ENCODE measurements around the gene CORO1C.
"Not testable (repeated sequence)": the region's sequence is repeated elsewhere in the genome, so short reads cannot be mapped to it uniquely, and the experiment has no call there.

CORO1C gene

DNA sequence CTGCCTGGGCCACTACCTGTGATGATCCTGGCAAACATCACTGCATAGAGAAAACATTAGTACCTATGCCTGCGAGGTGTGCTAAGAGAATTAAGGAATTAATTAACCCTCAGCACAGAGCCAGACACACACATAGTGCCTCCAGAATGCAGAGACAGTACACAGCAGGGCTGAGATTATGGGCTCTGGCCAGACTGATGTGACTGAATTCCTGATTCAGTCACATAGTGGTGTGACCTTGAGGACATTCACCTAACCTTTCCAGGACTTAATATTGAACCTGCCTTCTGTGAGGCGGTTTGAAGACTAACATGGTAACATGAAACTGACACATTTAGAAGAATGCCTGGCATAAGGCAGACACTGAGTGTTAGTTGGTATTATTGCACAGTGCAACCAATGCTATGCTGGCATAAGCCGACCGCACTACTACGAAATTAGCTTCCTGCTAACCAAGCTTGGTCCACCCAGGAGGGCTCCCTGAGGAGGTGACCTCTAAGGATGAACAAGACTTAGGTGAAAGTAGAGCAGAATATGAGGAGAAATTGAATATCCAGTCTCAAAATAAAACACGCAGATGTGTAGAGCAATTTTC, 65.6 kb downstream of the CORO1C start:
- peak overlapping the region; percentile 37 for H3K4me2 ChIP-seq (ENCODE audit: low read length)
- H3K9ac ChIP-seq (ENCODE audit: low read depth, low read length), result peak overlapping the region; percentile 70
- H3K36me3 ChIP-seq (ENCODE audit: insufficient read depth, low read length), result peaks cover 20% of the 10 kb centered on the region
- H3K4me3 ChIP-seq (ENCODE audit: low read length), result no peak overlapping the region
- H3K9me3 ChIP-seq (replicated peaks; ENCODE audit: low read length), result no peaks in the 10 kb centered on the region
- no peaks in the 10 kb centered on the region for H3K27me3 ChIP-seq (ENCODE audit: control insufficient read depth, insufficient read depth, low read length)
- H3K4me1 ChIP-seq (ENCODE audit: control insufficient read depth, insufficient read depth, low read length), result peaks cover 73% of the 10 kb centered on the region

DNA sequence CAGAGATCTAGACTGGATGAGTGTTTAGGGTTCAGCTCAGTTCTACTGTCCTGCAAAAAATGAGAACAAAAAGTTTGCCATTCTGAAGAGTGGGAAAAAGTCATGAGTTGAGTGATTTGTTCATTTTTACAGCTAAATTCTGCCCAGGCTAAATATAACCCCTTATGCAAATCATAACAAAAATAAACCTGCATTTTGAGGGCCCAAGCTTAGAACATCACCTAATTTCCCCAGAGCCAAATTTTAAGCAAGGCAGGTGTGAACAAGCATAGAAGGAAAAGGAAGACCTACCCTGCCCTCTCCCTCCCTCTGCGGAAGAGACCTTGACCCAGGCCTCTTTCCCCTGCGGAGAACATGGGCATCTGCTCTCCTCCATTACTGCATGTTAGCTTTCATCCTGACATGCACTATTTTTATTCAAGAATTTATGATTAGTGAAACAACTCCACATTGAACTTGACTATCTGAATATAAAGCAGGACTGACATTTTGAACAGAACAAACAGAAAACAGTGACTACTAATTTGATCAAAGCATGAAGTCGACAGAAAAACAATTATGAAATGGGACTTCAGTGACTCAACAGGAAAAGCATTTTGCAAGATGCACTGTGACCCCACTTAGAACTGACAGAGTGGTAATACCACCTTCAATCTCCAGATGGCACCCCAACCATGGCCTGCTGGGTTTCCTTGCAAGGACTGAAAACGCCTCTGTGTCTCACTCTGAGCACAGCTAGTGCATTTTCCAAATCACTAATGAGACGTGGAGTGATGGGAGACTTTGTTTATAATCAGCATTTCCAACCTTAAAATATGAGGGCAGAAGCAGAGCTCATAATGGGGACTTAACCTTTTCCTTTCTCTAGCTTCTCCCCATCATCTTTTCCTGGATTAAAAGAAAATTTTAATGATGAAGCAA, 66.7 kb downstream of the CORO1C start:
- no peaks in the 10 kb centered on the region for H3K27me3 ChIP-seq (ENCODE audit: control insufficient read depth, insufficient read depth, low read length)
- H3K9me3 ChIP-seq (replicated peaks; ENCODE audit: low read length), result no peaks in the 10 kb centered on the region
- peaks cover 27% of the 10 kb centered on the region for H3K36me3 ChIP-seq (ENCODE audit: insufficient read depth, low read length)
- peak overlapping the region; percentile 72 for H3K9ac ChIP-seq (ENCODE audit: low read depth, low read length)
- H3K4me1 ChIP-seq (ENCODE audit: control insufficient read depth, insufficient read depth, low read length), result peaks cover 75% of the 10 kb centered on the region
- peak overlapping the region; percentile 4 for H3K4me3 ChIP-seq (ENCODE audit: low read length)
- H3K4me2 ChIP-seq (ENCODE audit: low read length), result peak overlapping the region; percentile 62

DNA sequence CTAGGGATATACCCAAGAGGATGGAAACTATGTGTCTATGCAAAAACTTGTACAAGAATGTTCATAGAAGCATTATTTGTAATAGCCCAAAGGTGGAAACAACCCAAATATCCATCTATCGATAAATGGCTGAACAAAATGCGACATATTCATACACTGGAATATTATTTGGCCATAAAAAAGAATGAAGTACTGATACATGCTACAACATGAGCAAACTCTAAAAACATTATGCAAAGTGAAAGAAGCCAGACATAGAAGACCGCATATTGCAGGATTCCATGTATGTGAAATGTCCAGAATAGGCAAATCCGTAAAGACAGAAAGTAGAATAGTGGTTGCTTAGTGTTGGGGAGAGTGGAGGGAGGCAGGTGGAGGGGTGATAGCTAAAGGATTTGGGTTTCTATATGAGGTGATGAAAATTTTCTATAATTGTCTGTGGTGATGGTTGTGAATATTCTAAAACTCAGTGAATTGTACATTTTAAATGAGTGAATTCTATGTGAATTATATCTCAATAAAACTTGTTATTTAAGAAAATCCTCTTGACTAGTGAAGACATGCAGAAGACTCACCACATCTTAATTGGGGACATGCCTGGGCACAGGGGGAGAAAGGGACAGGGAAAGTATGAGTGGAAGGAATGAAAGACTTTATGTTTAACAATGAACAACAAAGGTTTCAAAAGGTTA, 67.8 kb downstream of the CORO1C start:
- Histone ChIP-seq H3K9ac (ENCODE audit: low read depth, low read length) (peak overlapping the region; percentile 72), H3K4me2 (ENCODE audit: low read length) (no peak overlapping the region), H3K4me3 (ENCODE audit: low read length) (no peak overlapping the region), H3K36me3 (ENCODE audit: insufficient read depth, low read length) (peaks cover 37% of the 10 kb centered on the region), H3K9me3 (replicated peaks; ENCODE audit: low read length) (no peaks in the 10 kb centered on the region), H3K4me1 (ENCODE audit: control insufficient read depth, insufficient read depth, low read length) (peaks cover 64% of the 10 kb centered on the region), H3K27me3 (ENCODE audit: control insufficient read depth, insufficient read depth, low read length) (no peaks in the 10 kb centered on the region)

DNA sequence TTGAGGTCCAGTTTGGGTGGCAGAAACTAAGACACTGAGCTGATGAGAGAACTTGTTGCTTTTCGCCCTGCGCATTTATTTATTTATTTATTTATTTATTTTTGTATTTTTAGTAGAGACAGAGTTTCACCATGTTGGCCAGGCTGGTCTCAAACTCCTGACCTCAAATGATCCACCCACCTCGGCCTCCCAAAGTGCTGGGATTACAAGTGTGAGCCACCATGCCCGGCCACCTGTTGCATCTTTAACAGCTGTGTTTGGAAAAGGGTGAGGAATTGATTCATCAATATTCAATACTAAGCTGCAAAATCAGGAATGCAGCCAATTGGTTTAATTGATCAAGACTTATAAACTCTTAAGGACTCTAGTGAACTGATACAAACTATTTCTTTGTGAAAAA, 73.2 kb downstream of the CORO1C start:
- H3K4me1 ChIP-seq (ENCODE audit: control insufficient read depth, insufficient read depth, low read length), result peaks cover 18% of the 10 kb centered on the region
- not testable (repeated sequence) for H3K9me3 ChIP-seq (replicated peaks; ENCODE audit: low read length); H3K4me3 ChIP-seq (ENCODE audit: low read length)

DNA sequence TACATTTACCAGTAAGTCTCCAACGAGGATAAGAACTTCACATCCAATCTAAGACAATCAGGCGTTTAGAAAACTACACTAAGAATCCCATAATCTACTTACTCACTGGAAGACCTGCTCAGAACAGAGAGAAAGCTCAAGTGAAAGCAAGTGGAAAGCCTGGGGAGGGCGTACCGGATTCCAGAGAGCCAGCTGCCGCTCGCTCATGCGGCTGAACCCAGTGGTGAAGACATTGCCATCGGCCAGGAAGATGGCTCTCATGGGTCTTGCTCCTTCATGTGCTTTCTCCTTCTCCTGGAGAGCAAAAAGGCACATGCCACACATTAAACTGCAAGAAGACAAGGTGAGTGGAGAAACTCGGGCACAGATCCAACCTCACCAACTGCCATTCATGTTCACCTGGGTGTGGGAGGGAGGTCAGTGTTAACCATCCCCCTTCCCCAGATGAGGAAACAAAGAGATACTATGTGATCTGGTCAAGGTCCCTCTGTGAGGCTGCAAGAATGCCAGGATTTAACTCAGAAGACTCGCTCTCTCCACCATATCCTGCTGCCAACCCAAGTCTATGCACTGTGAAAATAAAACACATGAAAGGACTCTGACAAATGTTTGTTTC, 74.1 kb downstream of the CORO1C start:
- no peak overlapping the region for H3K4me3 ChIP-seq (ENCODE audit: low read length)
- H3K4me2 ChIP-seq (ENCODE audit: low read length), result no peak overlapping the region
- H3K9me3 ChIP-seq (replicated peaks; ENCODE audit: low read length), result no peaks in the 10 kb centered on the region
- H3K36me3 ChIP-seq (ENCODE audit: insufficient read depth, low read length), result peaks cover 67% of the 10 kb centered on the region
- H3K9ac ChIP-seq (ENCODE audit: low read depth, low read length), result no peak overlapping the region
- peaks cover 25% of the 10 kb centered on the region for H3K4me1 ChIP-seq (ENCODE audit: control insufficient read depth, insufficient read depth, low read length)
- H3K27me3 ChIP-seq (ENCODE audit: control insufficient read depth, insufficient read depth, low read length), result no peaks in the 10 kb centered on the region

More for the DNA sequence above, 73.2 kb downstream of the CORO1C start:
- not testable (repeated sequence) for H3K9ac ChIP-seq (ENCODE audit: low read depth, low read length); H3K4me2 ChIP-seq (ENCODE audit: low read length); H3K27me3 ChIP-seq (ENCODE audit: control insufficient read depth, insufficient read depth, low read length)
- H3K36me3 ChIP-seq (ENCODE audit: insufficient read depth, low read length), result peaks cover 58% of the 10 kb centered on the region

DNA sequence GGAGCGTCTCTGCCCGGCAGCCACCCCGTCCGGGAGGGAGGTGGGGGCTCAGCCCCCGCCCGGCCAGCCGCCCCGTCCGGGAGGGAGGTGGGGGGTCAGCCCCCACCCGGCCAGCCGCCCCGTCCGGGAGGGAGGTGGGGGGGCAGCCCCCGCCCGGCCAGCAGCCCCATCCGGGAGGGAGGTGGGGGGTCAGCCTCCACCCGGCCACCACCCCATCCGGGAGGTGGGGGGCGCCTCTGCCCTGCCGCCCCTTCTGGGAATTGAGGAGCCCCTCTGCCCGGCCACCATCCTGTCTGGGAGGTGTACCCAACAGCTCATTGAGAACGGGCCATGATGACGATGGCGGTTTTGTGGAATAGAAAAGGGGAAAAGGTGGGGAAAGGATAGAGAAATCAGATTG, 75.1 kb downstream of the CORO1C start:
- Histone ChIP-seq H3K4me1 (ENCODE audit: control insufficient read depth, insufficient read depth, low read length) (peaks cover 29% of the 10 kb centered on the region), H3K36me3 (ENCODE audit: insufficient read depth, low read length) (peaks cover 66% of the 10 kb centered on the region)
- H3K9ac ChIP-seq (ENCODE audit: low read depth, low read length); H3K9me3 ChIP-seq (replicated peaks; ENCODE audit: low read length); H3K27me3 ChIP-seq (ENCODE audit: control insufficient read depth, insufficient read depth, low read length); H3K4me3 ChIP-seq (ENCODE audit: low read length); H3K4me2 ChIP-seq (ENCODE audit: low read length): not testable (repeated sequence)

DNA sequence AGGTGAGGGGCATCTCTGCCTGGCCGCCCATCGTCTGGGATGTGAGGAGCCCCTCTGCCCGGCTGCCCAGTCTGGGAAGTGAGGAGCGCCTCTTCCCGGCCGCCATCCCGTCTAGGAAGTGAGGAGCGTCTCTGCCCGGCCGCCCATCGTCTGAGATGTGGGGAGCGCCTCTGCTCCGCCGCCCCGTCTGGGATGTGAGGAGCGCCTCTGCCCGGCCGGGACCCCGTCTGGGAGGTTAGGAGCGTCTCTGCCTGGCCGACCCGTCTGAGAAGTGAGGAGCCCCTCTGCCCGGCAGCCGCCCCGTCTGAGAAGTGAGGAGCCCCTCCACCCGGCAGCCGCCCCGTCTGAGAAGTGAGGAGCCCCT, 75.5 kb downstream of the CORO1C start:
- H3K4me3 ChIP-seq (ENCODE audit: low read length); H3K27me3 ChIP-seq (ENCODE audit: control insufficient read depth, insufficient read depth, low read length); H3K9ac ChIP-seq (ENCODE audit: low read depth, low read length); H3K9me3 ChIP-seq (replicated peaks; ENCODE audit: low read length); H3K4me2 ChIP-seq (ENCODE audit: low read length): not testable (repeated sequence)
- Histone ChIP-seq H3K36me3 (ENCODE audit: insufficient read depth, low read length) (peaks cover 68% of the 10 kb centered on the region), H3K4me1 (ENCODE audit: control insufficient read depth, insufficient read depth, low read length) (peaks cover 28% of the 10 kb centered on the region)

DNA sequence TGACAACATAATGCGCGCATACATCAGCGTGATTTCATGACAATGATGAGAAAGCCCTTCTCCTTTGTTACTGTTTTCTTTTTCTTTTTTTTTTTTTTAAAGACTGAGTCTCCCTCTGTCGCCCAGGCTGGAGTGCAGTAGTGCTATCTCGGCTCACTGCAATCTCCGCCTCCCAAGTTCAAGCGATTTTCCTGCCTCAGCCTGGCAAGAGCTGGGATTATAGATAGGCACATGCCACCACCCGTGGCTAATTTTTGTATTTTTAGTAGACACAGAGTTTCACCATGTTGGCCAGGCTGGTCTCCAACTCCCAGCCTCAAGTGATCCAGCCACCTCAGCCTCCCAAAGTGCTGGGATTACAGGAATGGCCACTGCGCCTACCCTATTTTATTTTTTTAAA, 76.7 kb downstream of the CORO1C start:
- H3K4me3 ChIP-seq (ENCODE audit: low read length); H3K27me3 ChIP-seq (ENCODE audit: control insufficient read depth, insufficient read depth, low read length); H3K9ac ChIP-seq (ENCODE audit: low read depth, low read length); H3K4me2 ChIP-seq (ENCODE audit: low read length); H3K9me3 ChIP-seq (replicated peaks; ENCODE audit: low read length): not testable (repeated sequence)
- Histone ChIP-seq H3K4me1 (ENCODE audit: control insufficient read depth, insufficient read depth, low read length) (peaks cover 30% of the 10 kb centered on the region), H3K36me3 (ENCODE audit: insufficient read depth, low read length) (peaks cover 68% of the 10 kb centered on the region)

DNA sequence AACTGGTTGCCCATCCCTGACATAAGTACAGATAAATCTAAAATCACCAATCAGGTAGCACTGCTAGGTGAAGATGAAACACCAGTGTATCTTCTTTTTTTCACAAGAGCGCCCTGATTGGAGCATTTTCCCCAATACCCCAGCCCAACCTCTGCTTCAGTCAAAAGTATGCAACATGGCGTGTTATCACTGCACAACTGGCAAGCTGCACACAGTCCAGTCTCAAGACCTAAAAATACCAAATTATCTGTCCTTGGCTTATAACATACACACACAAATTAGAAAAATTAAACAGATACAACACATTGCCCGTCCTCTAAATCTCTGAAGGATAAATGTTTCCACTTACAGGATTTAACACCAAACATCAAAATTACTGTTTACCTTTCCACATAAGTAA, 77.4 kb downstream of the CORO1C start:
- Histone ChIP-seq H3K4me2 (ENCODE audit: low read length) (no peak overlapping the region), H3K27me3 (ENCODE audit: control insufficient read depth, insufficient read depth, low read length) (no peaks in the 10 kb centered on the region), H3K36me3 (ENCODE audit: insufficient read depth, low read length) (peaks cover 62% of the 10 kb centered on the region), H3K9ac (ENCODE audit: low read depth, low read length) (no peak overlapping the region), H3K9me3 (replicated peaks; ENCODE audit: low read length) (no peaks in the 10 kb centered on the region), H3K4me1 (ENCODE audit: control insufficient read depth, insufficient read depth, low read length) (peaks cover 37% of the 10 kb centered on the region), H3K4me3 (ENCODE audit: low read length) (no peak overlapping the region)

DNA sequence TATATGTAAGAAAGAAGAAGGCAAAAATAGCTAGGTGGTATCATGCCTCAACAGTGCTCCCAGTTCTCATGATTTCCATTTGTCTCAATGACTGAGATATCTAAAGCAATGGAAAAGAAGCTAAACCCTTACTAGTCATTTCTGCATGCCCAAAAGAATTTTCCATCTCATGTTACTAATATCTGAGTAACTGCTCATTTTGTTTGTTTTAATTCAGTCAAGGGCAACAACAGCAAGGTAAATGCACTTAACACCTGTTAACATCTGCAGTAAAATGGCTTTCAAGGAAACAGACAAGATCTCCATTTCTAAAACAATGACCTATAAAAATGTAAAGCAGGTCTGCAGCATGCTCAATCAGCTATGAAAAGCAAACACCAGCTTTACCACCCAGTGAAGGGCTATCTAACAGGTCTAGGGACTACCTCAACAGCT, 78.2 kb downstream of the CORO1C start:
- no peaks in the 10 kb centered on the region for H3K27me3 ChIP-seq (ENCODE audit: control insufficient read depth, insufficient read depth, low read length)
- no peak overlapping the region for H3K9ac ChIP-seq (ENCODE audit: low read depth, low read length)
- H3K36me3 ChIP-seq (ENCODE audit: insufficient read depth, low read length), result peaks cover 62% of the 10 kb centered on the region
- no peak overlapping the region for H3K4me3 ChIP-seq (ENCODE audit: low read length)
- no peaks in the 10 kb centered on the region for H3K9me3 ChIP-seq (replicated peaks; ENCODE audit: low read length)
- H3K4me2 ChIP-seq (ENCODE audit: low read length), result no peak overlapping the region
- peaks cover 45% of the 10 kb centered on the region for H3K4me1 ChIP-seq (ENCODE audit: control insufficient read depth, insufficient read depth, low read length)

DNA sequence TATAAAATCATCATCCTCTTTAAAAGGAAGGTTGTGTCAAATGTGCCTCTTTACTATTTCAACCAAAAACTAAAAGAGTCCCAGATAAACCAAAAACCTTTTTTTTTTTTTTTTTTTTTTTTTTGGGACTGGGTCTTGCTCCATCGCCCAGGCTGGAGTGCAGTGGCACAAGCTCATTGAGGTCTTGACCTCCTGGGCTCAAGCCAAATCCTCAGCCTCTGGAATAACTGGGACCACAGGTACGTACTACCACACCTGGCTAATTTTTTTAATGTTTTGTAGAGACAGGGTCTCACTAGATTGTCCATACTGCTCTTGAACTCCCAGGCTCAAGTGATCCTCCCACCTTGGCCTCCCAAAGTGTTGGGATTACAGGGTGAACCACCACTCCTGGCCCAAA, 81.2 kb downstream of the CORO1C start:
- H3K27me3 ChIP-seq (ENCODE audit: control insufficient read depth, insufficient read depth, low read length), result no peaks in the 10 kb centered on the region
- peak overlapping the region; percentile 24 for H3K9ac ChIP-seq (ENCODE audit: low read depth, low read length)
- H3K36me3 ChIP-seq (ENCODE audit: insufficient read depth, low read length), result peaks cover 81% of the 10 kb centered on the region
- H3K4me2 ChIP-seq (ENCODE audit: low read length), result peak overlapping the region; percentile 33
- no peaks in the 10 kb centered on the region for H3K9me3 ChIP-seq (replicated peaks; ENCODE audit: low read length)
- H3K4me3 ChIP-seq (ENCODE audit: low read length), result no peak overlapping the region
- H3K4me1 ChIP-seq (ENCODE audit: control insufficient read depth, insufficient read depth, low read length), result peaks cover 75% of the 10 kb centered on the region

All from skeletal muscle satellite cell (primary cell).